Frontal cortex (tissue), 4 donors: ENCODE data around the gene CLIC6. TPM values are rescaled to one million over a fixed set of nuclear protein-coding genes. Genes with fewer than 3 reads are reported as not detected.

Experiments used
- DNase-seq, 2 donors: peaks; one replicate each; pipeline ENCODE4 v3.0.0; 2012; ENCODE audit warnings: low spot score in 2 of 2
- FAIRE-seq: peaks from 2 replicates; lab custom pipeline; 2012; peaks lifted over from hg19 to GRCh38; lab: Jason Lieb, UNC
- total RNA-seq: library from RNA; depleted of rRNA; stranded (reverse); fragments of >200 nt; gene quantifications from one replicate; pipeline ENCODE4 v1.2.3, GENCODE V29; 2014
- donor health status: control.
- donor health status: control.
- donor health status: control.

The CLIC6 gene
- total RNA-seq, 1 donor from 2014 or later, result under 0.01 TPM

- DNase-seq (no peak), FAIRE-seq (no peak)
Measured at GRCh38 chr21:34748862-34749261, 80.1 kb downstream of the CLIC6 start.

DNA sequence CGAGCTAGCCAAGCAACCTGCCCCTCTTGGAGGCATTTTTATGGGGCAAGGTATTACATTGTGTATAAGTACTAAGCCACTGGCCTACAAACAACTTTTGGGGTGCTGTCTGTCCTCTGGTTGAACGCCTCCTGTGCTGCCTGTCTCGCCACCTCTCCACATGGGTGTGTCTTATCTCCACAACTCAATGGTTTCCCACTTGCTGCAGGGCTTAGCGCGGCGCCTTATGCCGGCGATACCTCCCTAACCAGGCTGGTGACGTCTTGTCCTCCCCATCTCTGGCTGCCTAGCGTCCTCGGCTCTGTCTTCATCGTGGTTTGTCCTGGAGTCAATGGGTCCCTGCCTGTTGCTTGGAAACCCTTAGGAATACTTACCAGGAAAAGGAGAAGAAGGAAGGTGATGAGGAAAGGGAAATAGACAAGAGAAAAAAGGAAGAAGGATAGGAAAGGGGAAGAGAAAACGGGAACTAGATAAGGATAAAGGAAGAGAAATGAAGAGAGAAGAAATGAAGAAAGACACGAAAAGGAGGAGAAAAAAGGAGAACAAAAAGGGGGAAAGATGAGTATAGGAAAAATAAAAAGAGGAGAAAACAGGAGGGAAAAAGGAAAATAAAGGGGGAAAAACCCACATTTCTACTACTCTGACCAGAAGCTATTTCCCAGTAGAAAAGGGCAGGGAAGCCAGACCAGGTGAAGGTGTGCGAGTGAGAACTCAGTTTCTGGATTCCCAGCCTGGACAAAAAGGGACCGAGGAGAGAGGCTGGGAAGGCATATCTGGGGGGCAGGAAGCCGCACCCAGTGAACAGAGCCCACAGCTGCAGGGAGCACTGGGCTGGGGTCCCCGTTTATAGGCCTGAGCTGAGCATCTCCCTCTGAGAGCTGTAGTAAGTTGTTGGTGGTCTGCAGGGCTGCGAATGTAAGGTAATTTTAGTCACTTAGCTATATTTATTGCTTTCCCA lies 86.2 kb downstream of the CLIC6 start:
- FAIRE-seq, result no peak
- no peak for DNase-seq

GRCh38 chr21:34761758-34762330 lies 93.0 kb downstream of the CLIC6 start:
- DNase-seq (no peak), FAIRE-seq (no peak)

GRCh38 chr21:34762786-34763185 lies 94.0 kb downstream of the CLIC6 start:
- no peak for FAIRE-seq

DNA sequence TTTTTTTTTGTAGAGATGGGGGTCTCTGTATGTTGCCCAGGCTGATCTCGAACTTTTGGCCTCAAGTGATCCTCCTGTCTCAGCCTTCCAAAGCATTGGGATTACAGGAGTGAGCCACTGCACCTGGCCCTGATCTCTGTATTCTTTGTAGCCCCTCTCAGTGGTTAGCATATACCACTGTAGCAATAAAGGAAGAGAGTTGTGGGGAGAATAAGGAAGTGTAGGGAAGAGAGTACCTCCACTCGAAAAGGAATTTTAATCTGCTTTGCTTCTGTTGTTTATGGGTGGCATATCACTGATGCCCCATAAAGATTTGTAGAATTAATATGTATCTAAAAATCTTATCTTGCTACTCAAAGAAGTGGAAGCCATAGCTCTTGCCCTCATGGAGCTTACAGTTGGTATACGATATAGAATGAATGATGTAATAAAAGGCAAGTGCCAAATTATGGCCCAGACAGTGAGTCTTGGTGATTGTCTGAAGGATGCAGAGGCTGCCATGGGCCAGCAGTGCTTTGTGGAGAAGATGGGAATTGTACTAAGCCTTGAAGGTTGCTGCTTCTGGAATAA lies 96.0 kb downstream of the CLIC6 start:
- DNase-seq (no peak), FAIRE-seq (no peak)

More at GRCh38 chr21:34762786-34763185, 94.0 kb downstream of the CLIC6 start:
- no peak for DNase-seq

DNA sequence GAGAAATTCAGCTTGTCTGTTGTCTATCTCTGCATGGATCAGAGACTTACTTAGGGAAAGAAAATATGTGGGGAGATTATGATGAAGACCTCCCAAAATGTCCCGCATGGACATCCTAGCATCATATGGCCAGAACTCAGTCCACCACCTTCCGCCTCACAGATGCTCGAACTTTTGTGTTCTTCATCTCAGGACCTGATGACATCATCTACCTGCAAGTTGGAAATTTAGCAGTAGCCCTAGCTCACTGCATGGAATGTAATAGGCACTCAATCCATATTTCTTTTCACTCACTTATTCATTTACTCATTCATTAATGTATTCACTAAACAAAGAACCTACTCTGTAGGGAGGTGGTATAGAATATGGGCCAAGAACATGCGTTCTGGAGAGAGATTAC lies 96.8 kb downstream of the CLIC6 start:
- DNase-seq, result no peak
- FAIRE-seq, result no peak

GRCh38 chr21:34766862-34767261 lies 98.1 kb downstream of the CLIC6 start:
- no peak for FAIRE-seq
- DNase-seq, result no peak

Other genes starting within 250 kb of the CLIC6 start
- gene SMIM34, start 245.0 kb upstream of the CLIC6 start, total RNA-seq, result not detected
- 0.41 TPM for gene KCNE1, start 156.8 kb upstream of the CLIC6 start, total RNA-seq
- 88.0 TPM for gene RCAN1, start 53.9 kb upstream of the CLIC6 start, total RNA-seq